Glutamatergic neuron (in vitro differentiated cells): ENCODE results near the gene WDFY4. TPM values are rescaled to one million over a fixed set of nuclear protein-coding genes. Genes with fewer than 3 reads are reported as not detected.

ENCODE experiments used
- DNase-seq: peaks from one replicate; pipeline ENCODE4 v3.0.0; 2022
- H3K27ac Mint-ChIP-seq: one replicate; pipeline ENCODE4 v1.8.0; 2020; ENCODE audit warnings: mild to moderate bottlenecking, mixed read lengths, inconsistent platforms; ENCODE audit not compliant: unreplicated experiment
- H3K27me3 Mint-ChIP-seq: one replicate; pipeline ENCODE4 v1.8.0; 2020; ENCODE audit warnings: mild to moderate bottlenecking, moderate library complexity, mixed read lengths, inconsistent platforms; ENCODE audit not compliant: unreplicated experiment
- H3K36me3 Mint-ChIP-seq: one replicate; pipeline ENCODE4 v1.8.0; 2020; ENCODE audit warnings: mild to moderate bottlenecking, mixed read lengths, inconsistent platforms; ENCODE audit not compliant: unreplicated experiment
- H3K4me1 Mint-ChIP-seq: one replicate; pipeline ENCODE4 v1.8.0; 2020; ENCODE audit warnings: mild to moderate bottlenecking, low read depth, mixed read lengths, inconsistent platforms; ENCODE audit not compliant: unreplicated experiment
- H3K4me3 Mint-ChIP-seq: one replicate; pipeline ENCODE4 v1.8.0; 2020; ENCODE audit warnings: mild to moderate bottlenecking, mixed read lengths, inconsistent platforms; ENCODE audit not compliant: unreplicated experiment
- H3K9me3 Mint-ChIP-seq: one replicate; pipeline ENCODE4 v1.8.0; 2020; ENCODE audit warnings: mild to moderate bottlenecking, moderate library complexity, mixed read lengths, inconsistent platforms; ENCODE audit not compliant: unreplicated experiment
- total RNA-seq: library from RNA; stranded (reverse); fragmentation: NEBNext Ultra II Directional; extraction: Animal tissue kit (Norgen Biotek cat#: 25700); gene quantifications from one replicate; pipeline ENCODE4 v1.2.1, GENCODE V29; 2021; ENCODE audit not compliant: unreplicated experiment
- TF ChIP-seq, protein P1 (sequence below): fragments of 200-600 bp; sonication (generic); IDR thresholded peaks from one replicate; pipeline ENCODE4 v1.5.0; 2021; ENCODE audit not compliant: partially characterized antibody, unreplicated experiment

WDFY4 gene
- total RNA-seq, 1 donor from 2014 or later = not detected

DNA sequence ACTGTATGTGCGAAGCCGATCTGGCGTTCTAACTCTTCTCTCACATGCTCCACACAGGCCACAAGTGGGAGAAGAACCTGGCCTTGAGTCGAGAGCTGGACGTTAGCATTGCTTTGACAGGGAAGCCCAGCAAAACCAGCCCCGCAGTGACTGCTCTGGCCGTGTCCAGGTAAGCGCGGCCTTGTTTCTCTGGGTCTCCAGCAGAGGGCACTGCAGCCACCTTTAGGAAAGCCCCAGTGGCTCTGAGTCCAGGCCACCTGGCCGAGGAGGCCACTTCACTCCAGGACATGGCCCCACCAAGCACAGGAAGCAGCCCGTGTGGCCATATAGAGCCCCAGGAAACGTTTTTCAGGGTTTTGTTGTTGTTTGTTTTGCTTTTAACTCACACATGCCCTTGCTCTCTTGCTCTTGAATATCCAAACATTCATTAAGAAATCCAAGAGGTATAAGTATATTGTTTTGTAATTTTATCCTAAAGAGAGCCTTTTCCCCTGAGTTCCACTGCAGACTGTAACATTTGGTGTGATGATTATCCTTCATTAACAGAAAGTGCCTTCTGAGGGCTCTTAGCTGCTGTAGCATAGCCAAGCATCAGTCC, 296.7 kb downstream of the WDFY4 start:
- peak; percentile 79 for DNase-seq
- H3K27ac Mint-ChIP-seq = no peak overlapping the region
- no peaks in the 10 kb centered on the region for H3K36me3 Mint-ChIP-seq
- TF ChIP-seq, protein P1, sequence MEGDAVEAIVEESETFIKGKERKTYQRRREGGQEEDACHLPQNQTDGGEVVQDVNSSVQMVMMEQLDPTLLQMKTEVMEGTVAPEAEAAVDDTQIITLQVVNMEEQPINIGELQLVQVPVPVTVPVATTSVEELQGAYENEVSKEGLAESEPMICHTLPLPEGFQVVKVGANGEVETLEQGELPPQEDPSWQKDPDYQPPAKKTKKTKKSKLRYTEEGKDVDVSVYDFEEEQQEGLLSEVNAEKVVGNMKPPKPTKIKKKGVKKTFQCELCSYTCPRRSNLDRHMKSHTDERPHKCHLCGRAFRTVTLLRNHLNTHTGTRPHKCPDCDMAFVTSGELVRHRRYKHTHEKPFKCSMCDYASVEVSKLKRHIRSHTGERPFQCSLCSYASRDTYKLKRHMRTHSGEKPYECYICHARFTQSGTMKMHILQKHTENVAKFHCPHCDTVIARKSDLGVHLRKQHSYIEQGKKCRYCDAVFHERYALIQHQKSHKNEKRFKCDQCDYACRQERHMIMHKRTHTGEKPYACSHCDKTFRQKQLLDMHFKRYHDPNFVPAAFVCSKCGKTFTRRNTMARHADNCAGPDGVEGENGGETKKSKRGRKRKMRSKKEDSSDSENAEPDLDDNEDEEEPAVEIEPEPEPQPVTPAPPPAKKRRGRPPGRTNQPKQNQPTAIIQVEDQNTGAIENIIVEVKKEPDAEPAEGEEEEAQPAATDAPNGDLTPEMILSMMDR = peak; percentile 92
- H3K4me1 Mint-ChIP-seq = peaks cover 17% of the 10 kb centered on the region
- no peak overlapping the region for H3K4me3 Mint-ChIP-seq
- peaks cover 8% of the 10 kb centered on the region for H3K9me3 Mint-ChIP-seq
- peaks cover 5% of the 10 kb centered on the region for H3K27me3 Mint-ChIP-seq

DNA sequence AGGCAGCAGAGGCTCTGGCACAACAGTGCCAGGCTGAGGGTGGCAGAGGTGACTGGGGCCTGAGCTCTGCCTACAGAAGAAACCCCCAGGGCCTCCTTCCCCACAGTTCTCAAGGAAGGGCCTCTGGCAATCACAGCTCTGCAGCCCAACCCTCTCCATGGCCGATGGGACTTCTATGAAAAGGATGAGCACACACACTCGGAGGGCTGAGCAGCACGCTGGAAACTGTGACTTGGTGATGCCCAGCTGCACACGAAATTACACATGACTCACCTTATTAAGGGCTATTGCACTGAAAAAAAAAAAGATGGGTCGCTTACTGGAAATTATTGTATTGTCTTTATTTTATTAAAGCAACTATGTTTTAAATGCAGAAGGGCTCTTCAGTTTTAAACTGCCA, 297.9 kb downstream of the WDFY4 start:
- Mint-ChIP-seq H3K27me3 (peaks cover 7% of the 10 kb centered on the region), H3K27ac (no peak overlapping the region), H3K9me3 (peaks cover 8% of the 10 kb centered on the region), H3K4me3 (no peak overlapping the region), H3K4me1 (peaks cover 19% of the 10 kb centered on the region), H3K36me3 (no peaks in the 10 kb centered on the region)
- DNase-seq = no peak
- TF ChIP-seq, protein P1 = no peak

DNA sequence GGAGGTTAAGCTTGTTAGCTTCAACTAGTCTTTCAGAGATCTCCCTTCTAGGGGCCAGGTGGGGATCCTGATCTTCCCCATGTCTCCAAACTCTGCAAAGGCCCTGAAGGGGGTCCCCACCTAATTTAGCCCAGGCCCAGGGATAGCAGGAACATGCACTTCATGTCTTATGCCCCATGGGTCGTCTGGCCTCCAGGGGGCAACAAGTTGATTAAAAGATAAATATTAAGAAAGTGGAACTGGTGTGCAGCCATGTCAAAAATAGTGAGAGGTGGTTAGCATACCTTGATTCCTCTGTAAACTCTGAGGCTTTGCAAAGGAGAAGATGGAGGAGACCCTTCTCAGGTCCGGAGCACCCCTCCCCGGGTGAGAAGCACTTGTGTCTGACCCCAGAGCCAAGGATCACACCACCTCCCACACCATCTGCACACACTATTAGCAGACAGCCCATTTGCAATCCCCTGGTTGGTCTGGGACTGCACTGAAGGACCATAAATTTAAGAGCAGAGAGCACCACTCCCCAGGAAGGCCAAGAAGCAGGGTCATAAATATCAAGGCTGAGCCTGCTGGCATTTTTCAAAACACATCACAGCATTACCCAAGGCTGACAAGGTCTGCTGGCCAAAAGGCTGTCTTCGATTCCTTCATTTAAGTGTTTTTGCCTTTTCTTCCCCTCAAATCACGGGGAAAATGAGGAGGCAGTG, 299.1 kb downstream of the WDFY4 start:
- peaks cover 6% of the 10 kb centered on the region for H3K9me3 Mint-ChIP-seq
- H3K27me3 Mint-ChIP-seq = peaks cover 9% of the 10 kb centered on the region
- H3K4me3 Mint-ChIP-seq = no peak overlapping the region
- H3K36me3 Mint-ChIP-seq = no peaks in the 10 kb centered on the region
- H3K4me1 Mint-ChIP-seq = peaks cover 19% of the 10 kb centered on the region
- TF ChIP-seq, protein P1 = no peak
- no peak for DNase-seq
- H3K27ac Mint-ChIP-seq = no peak overlapping the region

DNA sequence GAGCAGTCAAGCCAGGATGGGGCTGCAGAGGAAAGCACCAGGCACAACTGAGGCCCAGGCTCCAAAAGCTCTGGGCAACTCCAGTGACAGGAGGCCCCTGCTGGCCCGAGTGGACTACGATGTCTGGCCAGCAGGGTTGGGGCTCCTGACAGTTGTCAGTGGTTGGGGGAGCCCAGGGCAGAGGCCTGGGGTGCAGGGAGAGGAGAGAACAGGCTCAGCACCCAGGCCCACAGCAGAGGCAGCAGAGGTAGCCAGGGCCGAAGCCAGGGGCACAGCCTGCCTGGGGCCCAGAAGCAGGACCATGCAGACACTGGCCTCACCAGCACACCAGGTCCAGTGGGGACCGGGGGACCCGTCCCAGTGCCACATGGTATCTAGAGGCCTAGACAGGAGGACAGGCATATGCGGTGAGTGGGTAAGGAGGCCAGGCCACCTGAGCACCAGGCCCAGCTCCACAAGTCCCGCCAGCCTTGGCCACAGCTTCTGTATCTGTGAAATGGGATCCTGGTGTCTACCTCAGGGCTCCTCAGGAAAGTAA, 301.0 kb downstream of the WDFY4 start:
- H3K4me3 Mint-ChIP-seq = no peak overlapping the region
- no peaks in the 10 kb centered on the region for H3K36me3 Mint-ChIP-seq
- no peak for DNase-seq
- TF ChIP-seq, protein P1 = no peak
- peaks cover 6% of the 10 kb centered on the region for H3K27me3 Mint-ChIP-seq
- no peak overlapping the region for H3K27ac Mint-ChIP-seq
- H3K9me3 Mint-ChIP-seq = peaks cover 5% of the 10 kb centered on the region
- H3K4me1 Mint-ChIP-seq = peaks cover 17% of the 10 kb centered on the region

DNA sequence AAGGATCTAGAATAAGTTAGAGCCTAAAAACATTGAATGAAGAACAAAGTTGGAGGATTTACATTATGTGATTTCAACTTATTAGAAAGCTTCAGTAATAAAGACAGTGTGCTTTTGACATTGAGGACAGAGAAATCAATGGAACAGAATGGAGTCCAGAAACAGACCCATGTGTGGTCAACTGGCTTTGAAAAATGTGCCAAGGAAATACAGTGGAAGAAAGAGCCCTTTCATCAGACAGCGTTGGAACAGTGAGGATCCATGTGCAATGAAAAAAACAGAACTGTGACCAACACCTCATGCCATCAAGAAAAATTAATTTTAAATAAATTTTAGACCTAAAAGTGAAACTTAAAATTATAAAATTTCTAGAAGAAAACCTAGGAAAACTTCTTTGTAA, 305.6 kb downstream of the WDFY4 start:
- no peak for DNase-seq
- Mint-ChIP-seq H3K4me3 (no peak overlapping the region), H3K27me3 (peaks cover 5% of the 10 kb centered on the region), H3K9me3 (peaks cover 2% of the 10 kb centered on the region), H3K4me1 (peaks cover 4% of the 10 kb centered on the region), H3K36me3 (no peaks in the 10 kb centered on the region), H3K27ac (no peak overlapping the region)
- TF ChIP-seq, protein P1 = no peak
